PC-3 (cell line): Measurements from ENCODE around the gene CAVIN1. TPM values are rescaled to one million over a fixed set of nuclear protein-coding genes. Genes with fewer than 3 reads are reported as not detected.
"Not testable (repeated sequence)": the region's sequence is repeated elsewhere in the genome, so short reads cannot be mapped to it uniquely, and the experiment has no call there.

Experiments used
- ATAC-seq: fragments of 200-7000 bp; cut with Tn5 transposase; 2 replicates; pipeline ENCODE4 v1.9.1; 2020; ENCODE audit warnings: mild to moderate bottlenecking, moderate library complexity
- BruUV-seq: library from RNA; stranded (reverse); fragments of 400-500 nt; replicated peaks from 2 replicates; lab custom pipeline; 2021; lab: Mats Ljungman, UMichigan
- CTCF ChIA-PET: fragments of 300-600 bp; sonication (Branson Sonifier 250); formaldehyde crosslinking; loops from one replicate; lab custom pipeline; 2022; ENCODE audit warnings: antibody characterized with exemption; lab: Charles Lee
- POLR2A ChIA-PET: fragments of 300-600 bp; sonication (Branson Sonifier 250); formaldehyde crosslinking; loops from one replicate; lab custom pipeline; 2022; ENCODE audit warnings: antibody characterized with exemption; ENCODE audit not compliant: unreplicated experiment; lab: Charles Lee
- DNase-seq: peaks from one replicate; pipeline ENCODE4 v3.0.0-alpha.2; 2015
- H2AFZ ChIP-seq: fragments of 300-600 bp; sonication (generic); 2 replicates; pipeline ENCODE4 v1.6.0; 2016; ENCODE audit warnings: antibody characterized with exemption, low read length
- H3F3A ChIP-seq: fragments of 300-600 bp; sonication (generic); one replicate; pipeline ENCODE4 v1.6.0; 2017; ENCODE audit warnings: antibody characterized with exemption, low read length, control low read depth, mild to moderate bottlenecking; ENCODE audit not compliant: unreplicated experiment
- H3K27ac ChIP-seq: fragments of 300-600 bp; sonication (generic); 2 replicates; pipeline ENCODE4 v1.5.1; 2016; ENCODE audit warnings: mild to moderate bottlenecking, low read length
- H3K27me3 ChIP-seq: fragments of 300-600 bp; sonication (generic); 2 replicates; pipeline ENCODE4 v1.6.1; 2016; ENCODE audit warnings: low read length, mixed read lengths
- H3K36me3 ChIP-seq: fragments of 300-600 bp; sonication (generic); 2 replicates; pipeline ENCODE4 v1.6.1; 2016; ENCODE audit warnings: low read depth, mixed run types, low read length, mixed read lengths
- H3K4me1 ChIP-seq: fragments of 300-600 bp; sonication (generic); 2 replicates; pipeline ENCODE4 v1.5.1; 2016; ENCODE audit warnings: low read length; ENCODE audit not compliant: insufficient read depth
- H3K4me2 ChIP-seq: fragments of 300-600 bp; sonication (generic); 2 replicates; pipeline ENCODE4 v1.6.0; 2016; ENCODE audit warnings: low read length
- H3K4me3 ChIP-seq: fragments of 300-600 bp; sonication (generic); 2 replicates; pipeline ENCODE4 v1.5.1; 2016; ENCODE audit warnings: mild to moderate bottlenecking, low read length, mixed read lengths
- H3K79me2 ChIP-seq: fragments of 300-600 bp; sonication (generic); 2 replicates; pipeline ENCODE4 v1.6.1; 2017; ENCODE audit warnings: low read length, mixed read lengths
- H3K9ac ChIP-seq: fragments of 300-600 bp; sonication (generic); 2 replicates; pipeline ENCODE4 v1.6.0; 2016; ENCODE audit warnings: mild to moderate bottlenecking, low read length
- H3K9me2 ChIP-seq: fragments of 300-600 bp; sonication (generic); replicated peaks from 2 replicates; pipeline ENCODE4 v1.6.1; 2016; ENCODE audit warnings: mixed run types, low read length, mixed read lengths
- H3K9me3 ChIP-seq: fragments of 300-600 bp; sonication (generic); 2 replicates; pipeline ENCODE4 v1.6.1; 2016; ENCODE audit warnings: low read length, mixed read lengths
- H4K20me1 ChIP-seq: fragments of 300-600 bp; sonication (generic); 2 replicates; pipeline ENCODE4 v1.6.1; 2016; ENCODE audit warnings: low read length, mixed read lengths
- CTCF ChIP-seq: fragments of 300-600 bp; sonication (generic); conservative IDR thresholded peaks from 2 replicates; pipeline ENCODE4 v1.5.1; 2017; ENCODE audit warnings: antibody characterized with exemption, low read depth, mild to moderate bottlenecking, low read length
- EZH2 ChIP-seq: fragments of 300-600 bp; sonication (generic); IDR thresholded peaks from one replicate; pipeline ENCODE4 v1.6.1; 2017; ENCODE audit warnings: antibody characterized with exemption, mild to moderate bottlenecking, low read length; ENCODE audit not compliant: unreplicated experiment
- EZH2phosphoT487 ChIP-seq: fragments of 300-600 bp; sonication (generic); IDR thresholded peaks from 2 replicates; pipeline ENCODE4 v1.6.1; 2018; ENCODE audit warnings: mild to moderate bottlenecking, antibody characterized with exemption, low read length, borderline replicate concordance
- intact Hi-C: fragments of 100-400 bp; cut with micrococcal nuclease; formaldehyde crosslinking; loops from 2 replicates; pipeline ENCODE4 v1.9.0; 2023
- total RNA-seq: library from RNA; depleted of rRNA; stranded (reverse); fragments of >200 nt; gene quantifications from 2 replicates; pipeline ENCODE4 v1.2.3, GENCODE V29; 2014

The CAVIN1 gene
- total RNA-seq, 1 experiment from 2014 or later: not detected

- Histone ChIP-seq H3K4me1 (no peaks in the 10 kb centered on the region), H3K4me2 (no peak overlapping the region), H3K27me3 (no peaks in the 10 kb centered on the region), H3K27ac (no peak overlapping the region), H3K9ac (no peak overlapping the region), H3K79me2 (no peaks in the 10 kb centered on the region), H2AFZ (no peak overlapping the region), H4K20me1 (no peaks in the 10 kb centered on the region), H3K4me3 (no peak overlapping the region), H3K9me3 (no peaks in the 10 kb centered on the region), H3K9me2 (no peaks in the 10 kb centered on the region), H3K36me3 (no peaks in the 10 kb centered on the region), H3F3A (no peaks in the 10 kb centered on the region)
- ATAC-seq: no peak
- no TSS peak for BruUV-seq
- TF ChIP-seq EZH2phosphoT487 (no peak), EZH2 (no peak), CTCF (no peak)
- POLR2A ChIA-PET: no interaction called here
- CTCF ChIA-PET: no interaction called here
- intact Hi-C loops: no loop called here
- no peak for DNase-seq
These were observed 30.2 kb downstream of the CAVIN1 start for GRCh38 chr17:42392692-42393415.

DNA sequence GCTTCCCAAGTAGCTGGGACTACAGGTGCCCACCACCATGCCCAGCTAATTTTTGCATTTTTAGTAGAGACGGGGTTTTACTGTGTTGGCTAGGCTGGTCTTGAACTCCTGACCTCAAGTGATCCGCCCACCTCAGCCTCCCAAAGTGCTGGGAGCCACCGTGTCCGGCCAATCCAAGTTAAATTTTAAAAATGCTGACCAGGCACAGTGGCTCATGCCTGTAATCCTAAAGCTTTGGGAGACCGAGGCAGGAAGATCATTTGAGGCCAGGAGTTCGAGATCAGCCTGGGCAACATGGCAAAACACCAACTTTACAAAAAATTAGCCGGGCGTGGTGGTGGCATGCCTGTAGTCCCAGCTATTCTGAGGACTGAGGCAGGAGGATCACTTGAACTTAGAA lies 31.6 kb downstream of the CAVIN1 start:
- H3K27me3 ChIP-seq, H3K27ac ChIP-seq, H3K9me3 ChIP-seq, CTCF ChIA-PET, ATAC-seq, H4K20me1 ChIP-seq, H3K4me1 ChIP-seq, POLR2A ChIA-PET, H3K79me2 ChIP-seq, DNase-seq, H3K9ac ChIP-seq, H3K4me2 ChIP-seq, H3K36me3 ChIP-seq, H3F3A ChIP-seq, BruUV-seq, H2AFZ ChIP-seq, H3K4me3 ChIP-seq, intact Hi-C loops, H3K9me2 ChIP-seq: not testable (repeated sequence)

- no TSS peak for BruUV-seq
- intact Hi-C loops: no loop called here
- Histone ChIP-seq H3F3A (no peaks in the 10 kb centered on the region), H4K20me1 (no peaks in the 10 kb centered on the region), H3K9ac (no peak overlapping the region), H3K27me3 (no peaks in the 10 kb centered on the region), H3K27ac (no peak overlapping the region), H3K4me1 (no peaks in the 10 kb centered on the region), H3K4me3 (no peak overlapping the region), H3K4me2 (no peak overlapping the region), H3K79me2 (no peaks in the 10 kb centered on the region), H3K9me2 (no peaks in the 10 kb centered on the region), H3K9me3 (no peaks in the 10 kb centered on the region), H3K36me3 (no peaks in the 10 kb centered on the region), H2AFZ (no peak overlapping the region)
- ChIA-PET CTCF (no interaction called here), POLR2A (no interaction called here)
- no peak for ATAC-seq
- no peak for DNase-seq
- TF ChIP-seq EZH2phosphoT487 (no peak), EZH2 (no peak)
These were observed 33.2 kb downstream of the CAVIN1 start for GRCh38 chr17:42389899-42390298.

GRCh38 chr17:42389135-42389417 lies 34.0 kb downstream of the CAVIN1 start:
- H3K4me2 ChIP-seq: no peak overlapping the region
- BruUV-seq: no TSS peak
- no peaks in the 10 kb centered on the region for H3K4me1 ChIP-seq
- intact Hi-C loops: no loop called here
- ATAC-seq (no peak), DNase-seq (no peak)
- TF ChIP-seq CTCF: no peak
- TF ChIP-seq EZH2: no peak
- no peak for TF ChIP-seq EZH2phosphoT487
- H3K9me3 ChIP-seq: no peaks in the 10 kb centered on the region
- no peaks in the 10 kb centered on the region for H3K79me2 ChIP-seq
- no peak overlapping the region for H3K27ac ChIP-seq
- POLR2A ChIA-PET: no interaction called here
- H3K36me3 ChIP-seq: no peaks in the 10 kb centered on the region
- CTCF ChIA-PET: no interaction called here
- no peaks in the 10 kb centered on the region for H3K27me3 ChIP-seq
- no peak overlapping the region for H2AFZ ChIP-seq
- no peak overlapping the region for H3K9ac ChIP-seq
- no peak overlapping the region for H3K4me3 ChIP-seq
- no peaks in the 10 kb centered on the region for H4K20me1 ChIP-seq
- H3K9me2 ChIP-seq: no peaks in the 10 kb centered on the region
- no peaks in the 10 kb centered on the region for H3F3A ChIP-seq
